ENCODE results near the gene DAG1. TPM values are rescaled to one million over a fixed set of nuclear protein-coding genes. Genes with fewer than 3 reads are reported as not detected.
A peak's percentile ranks its signal among the peaks of the same experiment; 100 is the strongest.

The DAG1 gene
- total and polyA plus RNA-seq, 8 donors = 15.5 to 108 (median 70.0) TPM

- TF ChIP-seq, protein P1, sequence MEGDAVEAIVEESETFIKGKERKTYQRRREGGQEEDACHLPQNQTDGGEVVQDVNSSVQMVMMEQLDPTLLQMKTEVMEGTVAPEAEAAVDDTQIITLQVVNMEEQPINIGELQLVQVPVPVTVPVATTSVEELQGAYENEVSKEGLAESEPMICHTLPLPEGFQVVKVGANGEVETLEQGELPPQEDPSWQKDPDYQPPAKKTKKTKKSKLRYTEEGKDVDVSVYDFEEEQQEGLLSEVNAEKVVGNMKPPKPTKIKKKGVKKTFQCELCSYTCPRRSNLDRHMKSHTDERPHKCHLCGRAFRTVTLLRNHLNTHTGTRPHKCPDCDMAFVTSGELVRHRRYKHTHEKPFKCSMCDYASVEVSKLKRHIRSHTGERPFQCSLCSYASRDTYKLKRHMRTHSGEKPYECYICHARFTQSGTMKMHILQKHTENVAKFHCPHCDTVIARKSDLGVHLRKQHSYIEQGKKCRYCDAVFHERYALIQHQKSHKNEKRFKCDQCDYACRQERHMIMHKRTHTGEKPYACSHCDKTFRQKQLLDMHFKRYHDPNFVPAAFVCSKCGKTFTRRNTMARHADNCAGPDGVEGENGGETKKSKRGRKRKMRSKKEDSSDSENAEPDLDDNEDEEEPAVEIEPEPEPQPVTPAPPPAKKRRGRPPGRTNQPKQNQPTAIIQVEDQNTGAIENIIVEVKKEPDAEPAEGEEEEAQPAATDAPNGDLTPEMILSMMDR (IDR thresholded peaks at IDR 0.05) = no peak
- peaks cover 35 to 69% (median 52%) of the 10 kb centered on the region in 3 donors for H3K4me1 ChIP-seq
- no peaks in the 10 kb centered on the region for H3K27me3 ChIP-seq
- no peak for FAIRE-seq
- no peaks in the 10 kb centered on the region for H3K9me3 ChIP-seq
- no peaks in the 10 kb centered on the region for H3K36me3 ChIP-seq
- no peak for ATAC-seq
- peak in 1 of 6 donors; percentile 57 for DNase-seq
- no peak overlapping the region for H3K4me3 ChIP-seq
- intact Hi-C loops (cut with DNase I) = no loop called here
- 66% methylated on average over 4 of the region's 4 CpGs for WGBS, 2 donors
- H3K27ac ChIP-seq = peak overlapping the region in 3 of 4 donors; percentile 43 to 74 (median 64)
These were observed 9.1 kb upstream of the DAG1 start for GRCh38 chr3:49460956-49461355.

DNA sequence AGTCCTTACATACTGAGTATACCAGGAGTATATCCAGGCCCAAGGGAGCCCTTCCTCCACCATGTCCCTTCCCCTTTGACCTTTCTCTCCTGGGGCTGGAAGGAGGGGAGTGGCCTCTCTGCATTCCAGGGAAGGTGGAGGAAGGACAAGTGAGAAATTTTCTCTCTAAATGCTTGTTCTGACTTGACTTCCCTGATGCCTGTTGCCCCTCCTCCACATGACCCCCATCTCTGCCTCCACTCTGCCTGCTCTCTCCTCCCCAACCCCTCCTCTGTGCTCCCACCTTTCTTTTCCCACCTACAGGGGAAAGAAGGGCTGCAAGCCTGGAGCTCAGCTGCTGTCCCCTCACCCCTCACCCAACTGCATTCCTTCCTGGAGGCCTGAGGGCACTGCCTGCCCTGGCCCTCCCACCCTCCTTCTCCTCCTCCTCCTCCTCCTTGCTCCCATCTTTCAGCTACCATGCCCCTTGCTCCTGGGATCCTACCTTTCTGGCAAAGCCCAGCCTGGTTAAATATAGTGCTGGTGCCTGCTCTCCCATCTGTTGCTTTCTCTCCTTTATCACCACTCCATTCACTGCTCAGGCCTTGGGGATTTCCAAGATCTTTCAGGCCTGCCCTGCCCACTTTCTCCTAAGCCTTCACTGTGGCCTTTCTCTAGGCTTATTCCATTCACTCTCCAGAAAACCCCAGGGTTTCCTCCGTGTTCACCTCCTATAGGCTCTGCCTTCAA, 8.5 kb upstream of the DAG1 start:
- intact Hi-C loops (cut with DNase I) = no loop called here
- H3K36me3 ChIP-seq = no peaks in the 10 kb centered on the region
- DNase-seq (peak in 3 of 6 donors; percentile 35 to 63 (median 58)), ATAC-seq (peak; percentile 10 to 64 (median 38)), FAIRE-seq (no peak)
- 19 to 23% methylated on average over 1 of the region's 1 CpG for WGBS, 2 donors
- TF ChIP-seq, protein P1 (IDR thresholded peaks at IDR 0.05) = no peak
- H3K4me1 ChIP-seq = peaks cover 39 to 67% (median 57%) of the 10 kb centered on the region in 3 donors
- peak overlapping the region; percentile 35 to 74 (median 54) for H3K27ac ChIP-seq
- no peaks in the 10 kb centered on the region for H3K27me3 ChIP-seq
- H3K4me3 ChIP-seq = no peak overlapping the region
- H3K9me3 ChIP-seq = no peaks in the 10 kb centered on the region

DNA sequence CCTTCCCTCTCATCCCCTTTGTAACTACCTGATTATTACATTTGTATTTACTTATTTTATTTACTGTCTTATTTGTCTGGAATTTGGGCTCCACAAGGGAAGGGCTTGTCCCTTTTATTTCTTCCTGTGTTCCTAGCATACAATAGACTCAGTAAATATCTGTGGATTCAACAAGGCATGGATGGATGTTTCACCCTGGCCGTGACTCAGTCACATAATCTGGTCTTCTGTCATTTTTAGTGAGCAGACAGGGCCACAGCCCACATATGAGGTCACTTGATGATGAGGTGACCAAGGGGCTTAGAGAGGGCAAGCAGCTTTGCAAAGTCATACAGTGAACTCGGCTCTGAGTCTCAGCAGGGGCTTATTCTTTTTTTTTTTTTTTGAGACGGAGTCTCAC, 7.8 kb upstream of the DAG1 start:
- intact Hi-C loops (cut with DNase I) = no loop called here
- Histone ChIP-seq H3K27ac (peak overlapping the region; percentile 35 to 74 (median 54)), H3K9me3 (no peaks in the 10 kb centered on the region), H3K4me3 (no peak overlapping the region), H3K36me3 (no peaks in the 10 kb centered on the region), H3K27me3 (no peaks in the 10 kb centered on the region), H3K4me1 (peaks cover 39 to 69% (median 57%) of the 10 kb centered on the region in 3 donors)
- TF ChIP-seq, protein P1 (IDR thresholded peaks at IDR 0.05) = no peak
- ATAC-seq (no peak), DNase-seq (peak in 1 of 6 donors; percentile 2), FAIRE-seq (no peak)
- WGBS, 2 donors = 39 to 43% methylated on average over 3 of the region's 3 CpGs

GRCh38 chr3:49465270-49466034, 4.6 kb upstream of the DAG1 start:
- ATAC-seq (peak in 1 of 4 donors; percentile 10), DNase-seq (peak in 5 of 6 donors; percentile 48 to 70 (median 61)), FAIRE-seq (no peak)
- H3K4me3 ChIP-seq = no peak overlapping the region
- no peaks in the 10 kb centered on the region for H3K27me3 ChIP-seq
- H3K36me3 ChIP-seq = no peaks in the 10 kb centered on the region
- H3K4me1 ChIP-seq = peaks cover 36 to 63% (median 56%) of the 10 kb centered on the region in 3 donors
- WGBS, 2 donors = 73 to 75% methylated on average over 16 to 18 of the region's 18 CpGs
- no peaks in the 10 kb centered on the region for H3K9me3 ChIP-seq
- TF ChIP-seq, protein P1 (IDR thresholded peaks at IDR 0.05) = no peak
- H3K27ac ChIP-seq = peak overlapping the region; percentile 46 to 84 (median 71)
- intact Hi-C loops (cut with DNase I) = no loop called here
